ENCODE measurements around the gene IFNAR1. TPM values are rescaled to one million over a fixed set of nuclear protein-coding genes. Genes with fewer than 3 reads are reported as not detected.

The IFNAR1 gene
- total RNA-seq, 6 experiments from 2014 or later: 42.0 to 49.7 (median 43.6) TPM

DNA sequence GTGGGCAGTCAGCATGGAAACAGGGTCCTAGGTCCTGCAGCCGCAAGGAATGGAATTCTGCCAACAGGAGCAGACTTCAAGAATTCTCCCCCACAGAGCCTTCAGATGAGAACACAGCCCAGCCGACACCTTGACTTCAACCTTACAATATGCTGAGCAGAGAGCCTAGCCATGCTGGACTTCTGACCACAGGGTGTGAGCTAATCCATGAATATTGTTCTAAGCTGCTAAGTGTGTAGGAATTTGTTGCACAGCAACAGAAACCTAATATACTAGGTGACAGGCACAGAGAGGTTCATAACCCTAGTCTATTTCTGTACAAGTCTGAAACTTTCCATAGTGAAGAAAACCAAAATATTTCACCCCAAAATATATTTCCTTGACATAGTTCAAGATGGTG, 45.5 kb downstream of the IFNAR1 start:
- H3K4me3 Mint-ChIP-seq: no peak overlapping the region
- peaks cover 40% of the 10 kb centered on the region for H3K9me3 Mint-ChIP-seq
- DNase-seq: no peak
- peaks cover 13% of the 10 kb centered on the region for H3K4me1 Mint-ChIP-seq (ENCODE audit: low read depth)
- peaks cover 29% of the 10 kb centered on the region for H3K36me3 Mint-ChIP-seq (ENCODE audit: low read depth)
- H3K27ac Mint-ChIP-seq: no peak overlapping the region
- H3K27me3 Mint-ChIP-seq (ENCODE audit: insufficient read depth): peaks cover 5% of the 10 kb centered on the region
- TF ChIP-seq, protein P1, sequence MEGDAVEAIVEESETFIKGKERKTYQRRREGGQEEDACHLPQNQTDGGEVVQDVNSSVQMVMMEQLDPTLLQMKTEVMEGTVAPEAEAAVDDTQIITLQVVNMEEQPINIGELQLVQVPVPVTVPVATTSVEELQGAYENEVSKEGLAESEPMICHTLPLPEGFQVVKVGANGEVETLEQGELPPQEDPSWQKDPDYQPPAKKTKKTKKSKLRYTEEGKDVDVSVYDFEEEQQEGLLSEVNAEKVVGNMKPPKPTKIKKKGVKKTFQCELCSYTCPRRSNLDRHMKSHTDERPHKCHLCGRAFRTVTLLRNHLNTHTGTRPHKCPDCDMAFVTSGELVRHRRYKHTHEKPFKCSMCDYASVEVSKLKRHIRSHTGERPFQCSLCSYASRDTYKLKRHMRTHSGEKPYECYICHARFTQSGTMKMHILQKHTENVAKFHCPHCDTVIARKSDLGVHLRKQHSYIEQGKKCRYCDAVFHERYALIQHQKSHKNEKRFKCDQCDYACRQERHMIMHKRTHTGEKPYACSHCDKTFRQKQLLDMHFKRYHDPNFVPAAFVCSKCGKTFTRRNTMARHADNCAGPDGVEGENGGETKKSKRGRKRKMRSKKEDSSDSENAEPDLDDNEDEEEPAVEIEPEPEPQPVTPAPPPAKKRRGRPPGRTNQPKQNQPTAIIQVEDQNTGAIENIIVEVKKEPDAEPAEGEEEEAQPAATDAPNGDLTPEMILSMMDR (IDR thresholded peaks at IDR 0.05): no peak

DNA sequence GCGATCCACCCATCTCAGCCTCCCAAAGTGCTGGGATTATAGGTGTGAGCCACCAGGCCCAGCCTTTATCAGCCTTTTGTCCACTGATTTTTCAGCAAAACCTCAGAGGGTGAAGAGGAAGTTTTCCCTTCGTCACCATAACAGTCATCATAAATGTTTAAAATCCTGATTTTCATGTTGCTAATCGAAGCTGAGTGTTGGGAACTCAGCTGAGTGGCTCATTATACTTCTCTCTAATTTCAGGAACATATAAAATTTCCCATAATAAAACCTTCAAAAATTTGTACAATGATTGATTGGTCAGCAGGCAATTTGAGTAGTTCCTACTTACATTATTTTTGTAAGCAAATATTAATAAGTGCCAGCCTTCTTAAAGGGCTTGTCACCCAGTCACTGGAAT, 46.6 kb downstream of the IFNAR1 start:
- Mint-ChIP-seq H3K27ac (no peak overlapping the region), H3K27me3 (ENCODE audit: insufficient read depth) (peaks cover 5% of the 10 kb centered on the region), H3K36me3 (ENCODE audit: low read depth) (peaks cover 24% of the 10 kb centered on the region), H3K4me3 (no peak overlapping the region), H3K9me3 (peaks cover 36% of the 10 kb centered on the region), H3K4me1 (ENCODE audit: low read depth) (peaks cover 13% of the 10 kb centered on the region)
- no peak for DNase-seq
- TF ChIP-seq, protein P1 (IDR thresholded peaks at IDR 0.05): no peak

DNA sequence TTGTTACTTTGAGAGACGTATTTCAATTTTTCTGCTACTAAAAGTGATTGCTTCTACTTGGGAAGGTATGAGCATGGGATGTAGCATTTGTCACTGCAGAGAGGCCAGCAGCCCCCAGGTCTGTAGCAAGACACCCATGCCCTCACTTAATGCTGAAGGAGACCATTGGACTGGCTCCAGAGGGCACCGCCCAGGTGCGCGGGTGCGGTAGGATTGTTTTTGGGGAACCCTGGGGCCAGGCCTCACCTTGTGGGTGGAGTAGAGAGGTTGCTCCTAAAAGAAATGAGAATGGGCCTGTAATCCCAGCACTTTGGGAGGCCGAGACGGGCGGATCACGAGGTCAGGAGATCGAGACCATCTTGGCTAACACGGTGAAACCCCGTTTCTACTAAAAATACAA, 47.8 kb downstream of the IFNAR1 start:
- no peak overlapping the region for H3K27ac Mint-ChIP-seq
- no peak for DNase-seq
- H3K4me3 Mint-ChIP-seq: no peak overlapping the region
- H3K9me3 Mint-ChIP-seq: peaks cover 23% of the 10 kb centered on the region
- H3K27me3 Mint-ChIP-seq (ENCODE audit: insufficient read depth): peaks cover 5% of the 10 kb centered on the region
- peaks cover 19% of the 10 kb centered on the region for H3K4me1 Mint-ChIP-seq (ENCODE audit: low read depth)
- H3K36me3 Mint-ChIP-seq (ENCODE audit: low read depth): peaks cover 12% of the 10 kb centered on the region
- TF ChIP-seq, protein P1 (IDR thresholded peaks at IDR 0.05): no peak

DNA sequence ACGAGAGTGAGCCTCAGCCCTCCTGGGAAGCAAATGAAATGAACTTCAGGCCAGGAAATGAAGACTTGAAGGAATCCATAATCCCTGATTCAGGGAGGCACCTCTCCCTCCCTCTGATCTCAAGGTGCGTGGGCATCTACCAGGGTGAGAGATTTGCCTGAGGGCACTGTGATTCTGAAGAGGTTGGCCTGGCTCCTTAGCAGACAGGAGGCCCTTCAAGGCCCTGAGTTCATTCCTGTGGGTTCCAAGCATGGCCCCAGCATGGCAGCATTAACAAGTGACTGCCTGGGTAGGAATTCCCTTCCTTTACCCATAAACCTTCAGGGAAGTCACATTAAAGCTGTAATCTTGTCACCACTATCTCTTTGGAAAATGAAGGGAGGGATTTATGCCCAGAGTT, 48.7 kb downstream of the IFNAR1 start:
- DNase-seq: peak; percentile 48
- Mint-ChIP-seq H3K4me3 (no peak overlapping the region), H3K27me3 (ENCODE audit: insufficient read depth) (peaks cover 5% of the 10 kb centered on the region; the same call in 1 of the 2 replicates), H3K9me3 (peaks cover 15% of the 10 kb centered on the region), H3K4me1 (ENCODE audit: low read depth) (peaks cover 19% of the 10 kb centered on the region), H3K36me3 (ENCODE audit: low read depth) (peaks cover 4% of the 10 kb centered on the region), H3K27ac (no peak overlapping the region; the same call in 1 of the 2 replicates)
- TF ChIP-seq, protein P1 (IDR thresholded peaks at IDR 0.05): no peak

DNA sequence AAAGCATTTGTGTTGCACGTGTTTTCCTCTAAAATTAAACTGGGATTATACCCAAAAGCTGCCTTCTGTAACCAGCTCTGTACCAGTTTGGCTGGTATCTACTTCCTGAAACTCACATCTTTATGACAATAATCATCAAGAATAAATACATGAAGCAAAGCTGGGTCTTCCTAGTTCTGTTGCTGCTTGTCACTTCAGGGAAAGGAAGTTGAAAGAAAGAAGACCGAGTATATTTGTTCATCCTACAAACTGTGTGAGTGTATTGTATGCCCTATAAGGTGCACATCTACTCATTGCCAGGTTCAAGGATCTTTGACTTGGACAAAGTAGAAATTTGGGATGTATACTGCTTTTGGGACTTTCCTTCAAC, 49.3 kb downstream of the IFNAR1 start:
- TF ChIP-seq, protein P1 (IDR thresholded peaks at IDR 0.05): no peak
- no peaks in the 10 kb centered on the region for H3K36me3 Mint-ChIP-seq (ENCODE audit: low read depth)
- DNase-seq: no peak
- no peak overlapping the region for H3K27ac Mint-ChIP-seq
- H3K9me3 Mint-ChIP-seq: peaks cover 11% of the 10 kb centered on the region
- no peak overlapping the region for H3K4me3 Mint-ChIP-seq
- peaks cover 21% of the 10 kb centered on the region for H3K4me1 Mint-ChIP-seq (ENCODE audit: low read depth)
- H3K27me3 Mint-ChIP-seq (ENCODE audit: insufficient read depth): peaks cover 5% of the 10 kb centered on the region; the same call in 1 of the 2 replicates

Data from HFFc6 (cell line).